ENCODE results near the gene DNAH2. TPM values are rescaled to one million over a fixed set of nuclear protein-coding genes. Genes with fewer than 3 reads are reported as not detected.

DNAH2 gene
- total and polyA plus RNA-seq, 9 of the 15 experiments (the other 6 are each of a cell fraction or from before 2014, with no cell fraction given), result 0.03 TPM; not detected in 8

DNA sequence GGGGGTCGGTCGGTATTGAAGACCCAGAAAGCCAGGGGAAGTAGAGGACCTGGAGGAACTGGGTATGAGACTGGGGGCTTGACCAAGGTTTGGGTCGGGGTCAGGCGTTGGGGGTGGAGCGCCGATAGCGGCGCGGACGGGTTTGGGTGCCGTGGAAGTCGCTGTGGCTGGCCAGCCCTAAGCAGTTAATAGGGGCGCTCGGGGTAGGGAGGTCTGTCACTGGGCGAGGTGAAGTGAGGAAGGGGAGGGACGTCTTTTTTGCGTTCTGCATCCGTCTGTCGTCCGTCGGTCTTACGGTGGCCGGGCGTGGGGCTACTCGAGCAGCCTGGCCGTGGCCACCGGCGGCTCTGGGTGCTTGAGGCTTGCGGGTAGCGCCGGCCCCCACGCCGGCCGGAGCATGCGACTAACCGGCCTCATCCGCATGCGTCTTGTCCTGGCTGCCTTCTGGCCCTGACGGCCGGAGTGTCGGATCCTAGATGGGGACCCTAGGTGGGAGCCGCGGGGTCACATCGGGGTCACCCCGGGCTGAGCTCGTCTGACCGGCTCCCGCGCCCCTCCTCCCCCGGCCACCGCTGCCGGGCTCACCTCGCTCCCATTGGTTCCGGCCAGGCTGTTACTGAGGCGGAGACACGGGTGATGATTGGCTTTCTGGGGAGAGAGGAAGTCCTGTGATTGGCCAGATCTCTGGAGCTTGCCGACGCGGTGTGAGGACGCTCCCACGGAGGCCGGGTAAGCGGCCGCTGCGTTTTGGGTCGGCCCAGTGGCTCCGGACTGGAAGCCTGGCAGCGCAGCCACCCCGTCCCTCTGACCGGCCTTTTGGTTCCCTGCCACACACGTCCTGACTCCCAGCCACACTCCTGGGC lies 127.0 kb downstream of the DNAH2 start (continued):
- no peak for TF ChIP-seq CBFA2T2 (conservative IDR thresholded peaks at IDR 0.05)
- no peak for TF ChIP-seq FOSL1 (tag; conservative IDR thresholded peaks at IDR 0.05)
- TF ChIP-seq DNMT1 (IDR thresholded peaks at IDR 0.05), result no peak
- TF ChIP-seq KDM5B (IDR thresholded peaks at IDR 0.05; ENCODE audit: insufficient replicate concordance, low read depth, low read length), result no peak
- no peak for TF ChIP-seq BRD4 (IDR thresholded peaks at IDR 0.05)
- TF ChIP-seq, protein P1, sequence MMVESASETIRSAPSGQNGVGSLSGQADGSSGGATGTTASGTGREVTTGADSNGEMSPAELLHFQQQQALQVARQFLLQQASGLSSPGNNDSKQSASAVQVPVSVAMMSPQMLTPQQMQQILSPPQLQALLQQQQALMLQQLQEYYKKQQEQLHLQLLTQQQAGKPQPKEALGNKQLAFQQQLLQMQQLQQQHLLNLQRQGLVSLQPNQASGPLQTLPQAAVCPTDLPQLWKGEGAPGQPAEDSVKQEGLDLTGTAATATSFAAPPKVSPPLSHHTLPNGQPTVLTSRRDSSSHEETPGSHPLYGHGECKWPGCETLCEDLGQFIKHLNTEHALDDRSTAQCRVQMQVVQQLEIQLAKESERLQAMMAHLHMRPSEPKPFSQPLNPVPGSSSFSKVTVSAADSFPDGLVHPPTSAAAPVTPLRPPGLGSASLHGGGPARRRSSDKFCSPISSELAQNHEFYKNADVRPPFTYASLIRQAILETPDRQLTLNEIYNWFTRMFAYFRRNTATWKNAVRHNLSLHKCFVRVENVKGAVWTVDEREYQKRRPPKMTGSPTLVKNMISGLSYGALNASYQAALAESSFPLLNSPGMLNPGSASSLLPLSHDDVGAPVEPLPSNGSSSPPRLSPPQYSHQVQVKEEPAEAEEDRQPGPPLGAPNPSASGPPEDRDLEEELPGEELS (CRISPR knock-in tag; IDR thresholded peaks at IDR 0.05; ENCODE audit: borderline replicate concordance), result no peak
- no peak for TF ChIP-seq ILK (tag; IDR thresholded peaks at IDR 0.05; ENCODE audit: borderline replicate concordance, low read depth)
- no peak for TF ChIP-seq ZNF140 (CRISPR knock-in tag; IDR thresholded peaks at IDR 0.05)
- TF ChIP-seq HMG20B (CRISPR knock-in tag; IDR thresholded peaks at IDR 0.05), result no peak
- no peak for TF ChIP-seq C11orf30 (IDR thresholded peaks at IDR 0.05; ENCODE audit: low read depth)
- no peak for TF ChIP-seq HDAC8 (tag; IDR thresholded peaks at IDR 0.05)
- no peak for TF ChIP-seq ESRRB (CRISPR knock-in tag; IDR thresholded peaks at IDR 0.05; ENCODE audit: borderline replicate concordance)
- no peak for TF ChIP-seq STAT5A (IDR thresholded peaks at IDR 0.05; ENCODE audit: borderline replicate concordance, low read length)
- no peak for TF ChIP-seq CBFB (CRISPR knock-in tag; IDR thresholded peaks at IDR 0.05)
- no peak for TF ChIP-seq MCM2 (IDR thresholded peaks at IDR 0.05; ENCODE audit: low read depth)
- no peak for TF ChIP-seq BRCA1 (IDR thresholded peaks at IDR 0.05)
- no peak for TF ChIP-seq BRCA1 (CRISPR knock-in tag; IDR thresholded peaks at IDR 0.05)
- TF ChIP-seq ZFX (CRISPR knock-in tag; IDR thresholded peaks at IDR 0.05), result peak; percentile 65
- no peak for TF ChIP-seq NCOA1 (IDR thresholded peaks at IDR 0.05; ENCODE audit: low read depth)
- TF ChIP-seq, protein P2, sequence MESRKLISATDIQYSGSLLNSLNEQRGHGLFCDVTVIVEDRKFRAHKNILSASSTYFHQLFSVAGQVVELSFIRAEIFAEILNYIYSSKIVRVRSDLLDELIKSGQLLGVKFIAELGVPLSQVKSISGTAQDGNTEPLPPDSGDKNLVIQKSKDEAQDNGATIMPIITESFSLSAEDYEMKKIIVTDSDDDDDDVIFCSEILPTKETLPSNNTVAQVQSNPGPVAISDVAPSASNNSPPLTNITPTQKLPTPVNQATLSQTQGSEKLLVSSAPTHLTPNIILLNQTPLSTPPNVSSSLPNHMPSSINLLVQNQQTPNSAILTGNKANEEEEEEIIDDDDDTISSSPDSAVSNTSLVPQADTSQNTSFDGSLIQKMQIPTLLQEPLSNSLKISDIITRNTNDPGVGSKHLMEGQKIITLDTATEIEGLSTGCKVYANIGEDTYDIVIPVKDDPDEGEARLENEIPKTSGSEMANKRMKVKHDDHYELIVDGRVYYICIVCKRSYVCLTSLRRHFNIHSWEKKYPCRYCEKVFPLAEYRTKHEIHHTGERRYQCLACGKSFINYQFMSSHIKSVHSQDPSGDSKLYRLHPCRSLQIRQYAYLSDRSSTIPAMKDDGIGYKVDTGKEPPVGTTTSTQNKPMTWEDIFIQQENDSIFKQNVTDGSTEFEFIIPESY (CRISPR knock-in tag; IDR thresholded peaks at IDR 0.05), result no peak
- no peak for TF ChIP-seq POLR3A (IDR thresholded peaks at IDR 0.05; ENCODE audit: borderline replicate concordance, extremely low read depth, insufficient read depth, insufficient read length)
- no peak for TF ChIP-seq ZNF3 (CRISPR knock-in tag; IDR thresholded peaks at IDR 0.05)

Measured in K562 (cell line).